Hepatocyte (in vitro differentiated cells): ENCODE measurements around the gene BRI3. TPM values are rescaled to one million over a fixed set of nuclear protein-coding genes. Genes with fewer than 3 reads are reported as not detected.

ENCODE experiments used
- DNase-seq: peaks from one replicate; pipeline ENCODE4 v3.0.0-alpha.2; 2016; ENCODE audit warnings: low spot score
- H2AFZ ChIP-seq: fragments of 200-600 bp; sonication (generic); 2 replicates; pipeline ENCODE4 v1.6.0; 2016; ENCODE audit warnings: antibody characterized with exemption, mild to moderate bottlenecking
- H3K27ac ChIP-seq: fragments of 200-600 bp; sonication (generic); 2 replicates; pipeline ENCODE4 v1.5.1; 2016; ENCODE audit warnings: mild to moderate bottlenecking
- H3K27me3 ChIP-seq: fragments of 200-600 bp; sonication (generic); 2 replicates; pipeline ENCODE4 v1.6.1; 2016
- H3K36me3 ChIP-seq: fragments of 200-600 bp; sonication (generic); replicated peaks from 2 replicates; pipeline ENCODE4 v1.5.1; 2016; ENCODE audit warnings: low read depth; ENCODE audit not compliant: insufficient read depth
- H3K4me1 ChIP-seq: fragments of 200-600 bp; sonication (generic); 2 replicates; pipeline ENCODE4 v1.5.1; 2016; ENCODE audit warnings: mild to moderate bottlenecking, moderate library complexity; ENCODE audit not compliant: insufficient read depth
- H3K4me2 ChIP-seq: fragments of 200-600 bp; sonication (generic); 2 replicates; pipeline ENCODE4 v1.6.0; 2016
- H3K4me3 ChIP-seq: fragments of 200-600 bp; sonication (generic); 2 replicates; pipeline ENCODE4 v1.5.1; 2016; ENCODE audit warnings: mild to moderate bottlenecking
- H3K79me2 ChIP-seq: fragments of 200-600 bp; sonication (generic); 2 replicates; pipeline ENCODE4 v1.6.0; 2017; ENCODE audit warnings: mild to moderate bottlenecking
- H3K9me2 ChIP-seq: fragments of 200-600 bp; sonication (generic); replicated peaks from 2 replicates; pipeline ENCODE4 v1.6.0; 2017; ENCODE audit warnings: mild to moderate bottlenecking; ENCODE audit not compliant: insufficient read depth
- H3K9me3 ChIP-seq: fragments of 200-600 bp; sonication (generic); 2 replicates; pipeline ENCODE4 v1.5.1; 2016; ENCODE audit warnings: low read depth, mild to moderate bottlenecking
- H4K20me1 ChIP-seq: fragments of 200-600 bp; sonication (generic); 2 replicates; pipeline ENCODE4 v1.6.0; 2016; ENCODE audit warnings: mild to moderate bottlenecking; ENCODE audit not compliant: insufficient read depth, poor library complexity, severe bottlenecking
- EZH2 ChIP-seq: fragments of 200-600 bp; sonication (generic); IDR thresholded peaks from 2 replicates; pipeline ENCODE4 v1.6.1; 2016; ENCODE audit warnings: antibody characterized with exemption, mild to moderate bottlenecking, borderline replicate concordance
- EZH2phosphoT487 ChIP-seq: fragments of 200-600 bp; sonication (generic); IDR thresholded peaks from one replicate; pipeline ENCODE4 v1.6.1; 2018; ENCODE audit warnings: antibody characterized with exemption, mild to moderate bottlenecking, low read depth, moderate library complexity; ENCODE audit not compliant: unreplicated experiment, severe bottlenecking
- WGBS: methylation state at CpG from one replicate; pipeline ENCODE4 v1.1.6; 2016; ENCODE audit warnings: low lambda C conversion rate; ENCODE audit errors: missing lambda C conversion rate; 5-methylcytosine and 5-hydroxymethylcytosine counted together
- polyA plus RNA-seq: library from polyadenylated mRNA; unstranded; fragments of >200 nt; fragmentation: Nextera tagmentation; extraction: Ambion mirVana; gene quantifications from 2 replicates; pipeline ENCODE4 v1.2.1, GENCODE V29; 2016
- total RNA-seq: library from RNA; depleted of rRNA; stranded (reverse); fragments of >200 nt; gene quantifications from 2 replicates; pipeline ENCODE4 v1.2.3, GENCODE V29; 2014
- TF ChIP-seq, protein P1 (sequence below): fragments of 200-600 bp; sonication (generic); IDR thresholded peaks from 2 replicates; pipeline ENCODE4 v1.5.1; 2016; ENCODE audit warnings: antibody characterized with exemption, mild to moderate bottlenecking; ENCODE audit not compliant: poor library complexity

The BRI3 gene
- total and polyA plus RNA-seq, 2 experiments from 2014 or later: 71.5 to 101 TPM

DNA sequence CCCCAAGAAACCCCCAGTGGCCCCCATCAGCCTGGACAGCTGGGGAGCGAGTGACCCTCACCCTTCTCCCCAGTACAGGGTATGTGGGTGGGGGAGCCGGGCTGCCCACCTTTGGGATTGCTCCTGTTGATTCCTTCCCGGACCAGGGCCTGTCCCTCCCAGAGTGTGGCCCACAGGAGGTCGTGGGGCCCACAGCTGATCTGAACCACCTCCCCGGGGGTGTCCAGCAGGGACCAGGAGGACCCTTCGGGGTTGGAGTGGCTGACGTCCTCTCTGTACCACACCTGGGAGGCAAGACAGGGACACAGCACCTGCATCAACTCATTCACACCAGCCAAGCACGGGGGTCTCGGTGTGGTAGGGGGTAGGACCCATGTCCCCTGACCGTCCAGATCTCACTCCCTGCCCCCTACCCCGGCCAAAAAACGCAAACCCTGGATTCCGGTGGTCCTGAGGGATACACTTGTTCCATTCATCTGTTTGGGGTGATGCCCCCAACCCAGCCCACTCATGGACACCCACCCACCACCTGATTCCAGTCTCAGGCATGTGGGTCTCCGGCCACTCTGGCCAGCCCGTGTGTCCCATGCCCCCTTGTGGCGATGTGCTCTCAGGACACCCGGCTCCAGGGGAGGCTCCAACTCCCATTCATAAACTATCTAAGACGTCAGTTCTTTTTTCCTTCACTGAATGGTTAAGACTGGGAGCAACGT, 40.4 kb upstream of the BRI3 start:
- WGBS: 71% methylated on average over 19 of the region's 19 CpGs
- peak; percentile 59 for DNase-seq
- Histone ChIP-seq H3K4me3 (no peak overlapping the region), H2AFZ (no peak overlapping the region), H3K79me2 (no peaks in the 10 kb centered on the region), H3K36me3 (no peaks in the 10 kb centered on the region), H3K4me2 (no peak overlapping the region), H3K27ac (no peak overlapping the region), H3K27me3 (no peaks in the 10 kb centered on the region), H3K4me1 (no peaks in the 10 kb centered on the region), H3K9me2 (no peaks in the 10 kb centered on the region), H4K20me1 (no peaks in the 10 kb centered on the region), H3K9me3 (no peaks in the 10 kb centered on the region)
- TF ChIP-seq, protein P1, sequence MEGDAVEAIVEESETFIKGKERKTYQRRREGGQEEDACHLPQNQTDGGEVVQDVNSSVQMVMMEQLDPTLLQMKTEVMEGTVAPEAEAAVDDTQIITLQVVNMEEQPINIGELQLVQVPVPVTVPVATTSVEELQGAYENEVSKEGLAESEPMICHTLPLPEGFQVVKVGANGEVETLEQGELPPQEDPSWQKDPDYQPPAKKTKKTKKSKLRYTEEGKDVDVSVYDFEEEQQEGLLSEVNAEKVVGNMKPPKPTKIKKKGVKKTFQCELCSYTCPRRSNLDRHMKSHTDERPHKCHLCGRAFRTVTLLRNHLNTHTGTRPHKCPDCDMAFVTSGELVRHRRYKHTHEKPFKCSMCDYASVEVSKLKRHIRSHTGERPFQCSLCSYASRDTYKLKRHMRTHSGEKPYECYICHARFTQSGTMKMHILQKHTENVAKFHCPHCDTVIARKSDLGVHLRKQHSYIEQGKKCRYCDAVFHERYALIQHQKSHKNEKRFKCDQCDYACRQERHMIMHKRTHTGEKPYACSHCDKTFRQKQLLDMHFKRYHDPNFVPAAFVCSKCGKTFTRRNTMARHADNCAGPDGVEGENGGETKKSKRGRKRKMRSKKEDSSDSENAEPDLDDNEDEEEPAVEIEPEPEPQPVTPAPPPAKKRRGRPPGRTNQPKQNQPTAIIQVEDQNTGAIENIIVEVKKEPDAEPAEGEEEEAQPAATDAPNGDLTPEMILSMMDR: peak; percentile 63
- no peak for TF ChIP-seq EZH2

- Histone ChIP-seq H3K4me3 (no peak overlapping the region), H3K9me2 (no peaks in the 10 kb centered on the region), H3K27me3 (no peaks in the 10 kb centered on the region), H3K4me2 (no peak overlapping the region), H3K36me3 (no peaks in the 10 kb centered on the region), H3K4me1 (no peaks in the 10 kb centered on the region), H3K27ac (no peak overlapping the region), H4K20me1 (no peaks in the 10 kb centered on the region), H2AFZ (no peak overlapping the region), H3K9me3 (no peaks in the 10 kb centered on the region), H3K79me2 (no peaks in the 10 kb centered on the region)
- whole genome bisulfite sequencing: 86% methylated on average over 13 of the region's 16 CpGs
- TF ChIP-seq EZH2 (no peak), EZH2phosphoT487 (no peak)
- TF ChIP-seq, protein P1: no peak
- no peak for DNase-seq
Measured at GRCh38 chr7:98241674-98242241, 39.7 kb upstream of the BRI3 start.

GRCh38 chr7:98242342-98242741, 39.1 kb upstream of the BRI3 start:
- H3K9me3 ChIP-seq: no peaks in the 10 kb centered on the region
- no peaks in the 10 kb centered on the region for H3K27me3 ChIP-seq
- no peak overlapping the region for H3K4me3 ChIP-seq
- H3K9me2 ChIP-seq: no peaks in the 10 kb centered on the region
- H3K4me1 ChIP-seq: no peaks in the 10 kb centered on the region
- no peak for TF ChIP-seq EZH2
- TF ChIP-seq, protein P1: no peak
- no peak for TF ChIP-seq EZH2phosphoT487
- no peak overlapping the region for H3K27ac ChIP-seq
- no peak overlapping the region for H3K4me2 ChIP-seq
- DNase-seq: no peak
- WGBS: no CpG with 5 or more reads among the region's 1 CpG
- H3K36me3 ChIP-seq: no peaks in the 10 kb centered on the region
- no peaks in the 10 kb centered on the region for H4K20me1 ChIP-seq
- H2AFZ ChIP-seq: no peak overlapping the region
- no peaks in the 10 kb centered on the region for H3K79me2 ChIP-seq
